H4 (cell line): Measurements from ENCODE around the gene RPF1. TPM values are rescaled to one million over a fixed set of nuclear protein-coding genes. Genes with fewer than 3 reads are reported as not detected.
A peak's percentile ranks its signal among the peaks of the same experiment; 100 is the strongest.
"Not testable (repeated sequence)": the region's sequence is repeated elsewhere in the genome, so short reads cannot be mapped to it uniquely, and the experiment has no call there.

Experiments used
- DNase-seq: peaks from one replicate; pipeline ENCODE4 v3.0.0-alpha.2; 2015; ENCODE audit warnings: low spot score
- total RNA-seq: library from RNA; depleted of rRNA; stranded (reverse); fragments of >200 nt; shearing (Covaris generic); gene quantifications from 2 replicates; pipeline ENCODE4 v1.2.3, GENCODE V29; 2014; rRNA removed

The RPF1 gene, protein sequence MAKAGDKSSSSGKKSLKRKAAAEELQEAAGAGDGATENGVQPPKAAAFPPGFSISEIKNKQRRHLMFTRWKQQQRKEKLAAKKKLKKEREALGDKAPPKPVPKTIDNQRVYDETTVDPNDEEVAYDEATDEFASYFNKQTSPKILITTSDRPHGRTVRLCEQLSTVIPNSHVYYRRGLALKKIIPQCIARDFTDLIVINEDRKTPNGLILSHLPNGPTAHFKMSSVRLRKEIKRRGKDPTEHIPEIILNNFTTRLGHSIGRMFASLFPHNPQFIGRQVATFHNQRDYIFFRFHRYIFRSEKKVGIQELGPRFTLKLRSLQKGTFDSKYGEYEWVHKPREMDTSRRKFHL
- total RNA-seq: 48.1 and 49.5 TPM in 2 replicates

DNA sequence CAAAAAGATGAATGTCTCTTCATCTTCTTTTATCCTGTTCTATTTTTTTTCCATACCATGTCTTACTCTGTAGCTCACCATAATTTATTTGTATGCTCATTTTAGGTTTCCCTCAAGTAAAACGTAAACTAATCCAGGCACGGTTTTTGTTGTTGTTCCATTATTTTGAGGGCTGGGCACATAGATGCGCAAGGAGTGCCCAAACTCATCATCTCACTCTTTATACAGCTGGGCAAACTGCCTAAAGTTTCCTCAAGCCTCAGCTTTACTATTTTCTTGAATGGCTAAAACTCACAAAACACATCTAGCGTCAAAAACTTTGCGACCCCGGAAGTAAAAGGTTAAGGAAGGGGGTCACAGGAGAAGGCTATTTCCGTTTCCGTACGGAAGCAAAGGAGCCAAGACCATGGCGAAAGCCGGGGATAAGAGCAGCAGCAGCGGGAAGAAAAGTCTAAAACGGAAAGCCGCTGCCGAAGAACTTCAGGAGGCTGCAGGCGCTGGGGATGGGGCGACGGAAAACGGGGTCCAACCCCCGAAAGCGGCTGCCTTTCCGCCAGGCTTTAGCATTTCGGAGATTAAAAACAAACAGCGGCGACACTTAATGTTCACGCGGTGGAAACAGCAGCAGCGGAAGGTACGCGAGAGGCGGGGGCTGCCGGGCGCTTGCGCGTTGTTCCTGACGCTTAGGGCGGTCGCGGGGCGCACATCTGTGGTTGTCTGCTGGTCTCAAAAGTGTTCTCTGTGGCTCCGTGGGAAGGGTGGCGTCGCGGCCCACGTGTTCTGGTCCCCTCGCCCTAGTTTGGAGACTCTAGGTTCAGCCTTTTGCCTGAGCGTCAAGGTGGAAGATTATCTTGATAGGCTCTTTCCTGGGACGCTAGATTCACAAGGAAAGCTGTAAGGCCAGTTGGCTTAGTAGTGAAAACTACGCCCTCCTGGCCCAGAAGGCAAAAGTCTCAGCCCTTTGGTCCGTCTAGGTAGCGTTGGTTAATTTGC is at the start of gene RPF1:
RPF1 (plus strand) TSS at position 391 of the 993 bp plus-strand sequence; CDS start at position 407, 16 bp downstream.
- DNase-seq: peak; percentile 60

DNA sequence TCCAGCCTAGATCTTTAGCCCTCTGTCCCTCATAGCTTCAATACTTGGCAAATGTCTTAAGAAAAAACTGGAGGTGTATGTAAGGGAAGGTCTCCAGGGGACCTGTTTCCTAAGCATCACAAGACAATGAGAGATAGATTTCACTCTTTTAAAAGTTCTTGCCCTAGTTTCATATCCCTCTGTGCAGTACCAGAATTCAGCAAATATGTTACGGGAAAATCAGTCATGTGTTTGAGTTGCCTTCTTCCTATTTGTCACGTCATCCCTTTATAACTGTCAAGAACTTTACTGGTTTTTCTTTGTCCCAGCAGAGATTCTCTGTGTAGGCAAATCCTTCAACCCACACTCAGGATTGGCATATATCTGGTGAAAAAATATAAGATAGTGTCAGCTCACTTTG is 48.5 kb upstream of the RPF1 start:
- DNase-seq: no peak

DNA sequence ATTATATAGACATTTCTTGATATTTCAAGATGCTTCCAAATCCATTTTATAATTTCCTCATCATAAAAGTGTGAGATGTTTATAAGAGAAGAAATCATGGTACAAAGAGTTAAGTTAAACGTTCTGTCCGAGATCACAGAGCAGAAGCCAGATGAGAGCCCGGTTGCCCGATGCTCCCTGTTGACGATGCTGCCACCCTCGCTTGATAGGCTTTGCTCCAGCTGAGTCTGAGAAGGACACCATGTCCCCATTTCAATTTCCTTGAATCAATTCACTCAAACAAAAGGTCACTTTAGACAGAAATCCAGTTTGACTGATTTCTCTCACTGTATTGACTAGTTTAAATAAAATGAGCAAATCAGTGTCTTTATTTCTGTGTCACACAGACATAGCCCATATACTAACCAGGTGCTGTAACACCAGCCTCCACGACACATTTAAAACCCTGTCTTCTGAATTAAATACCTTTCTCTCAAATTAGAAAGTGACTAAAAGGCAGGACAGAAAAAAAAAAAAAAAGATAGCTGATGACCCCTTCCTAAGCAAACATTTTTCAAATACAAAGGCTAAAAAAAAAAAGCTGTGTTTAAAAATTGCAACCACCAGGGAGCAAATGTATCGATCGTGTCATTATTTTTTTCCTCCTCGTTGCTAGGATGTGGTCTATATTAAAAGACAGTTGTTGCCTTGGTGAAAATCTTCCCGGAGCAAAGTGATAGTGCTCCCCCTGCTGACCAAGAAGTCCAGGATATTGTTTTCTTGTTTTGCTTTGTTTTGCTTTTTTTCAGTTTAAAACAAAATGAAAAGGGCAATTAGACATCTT is 45.6 kb upstream of the RPF1 start:
- peak; percentile 39 for DNase-seq

DNA sequence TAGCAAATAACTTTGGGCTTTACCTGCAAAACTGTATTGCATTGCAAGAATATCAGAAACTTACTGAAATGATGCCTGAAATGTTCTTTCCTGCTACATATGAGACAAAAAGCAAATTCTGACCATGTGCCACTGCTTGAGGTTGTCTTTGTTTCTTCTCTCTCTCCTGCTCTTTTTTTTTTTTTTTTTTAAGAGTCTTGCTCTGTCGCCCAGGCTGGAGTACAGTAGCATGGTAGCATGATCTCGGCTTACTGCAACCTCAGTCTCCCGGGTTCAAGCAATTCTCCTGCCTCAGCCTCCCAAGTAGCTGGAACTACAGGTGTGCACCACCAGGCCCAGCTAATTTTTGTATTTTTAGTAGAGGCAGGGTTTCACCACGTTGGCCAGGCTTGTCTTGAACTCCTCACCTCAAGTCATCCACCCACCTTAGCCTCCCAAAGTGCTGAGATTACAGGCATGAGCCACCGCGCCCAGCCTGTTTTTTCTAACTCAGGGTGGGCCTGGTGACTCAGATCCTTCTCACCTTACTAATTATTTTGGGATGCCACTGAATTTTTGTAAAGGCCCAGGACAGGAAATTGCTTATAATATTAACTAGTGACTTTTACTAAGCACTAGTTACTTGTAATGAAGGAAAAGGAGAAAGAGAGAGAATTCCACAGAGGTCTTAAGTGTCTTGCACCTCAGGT is 44.8 kb upstream of the RPF1 start:
- DNase-seq: no peak

DNA sequence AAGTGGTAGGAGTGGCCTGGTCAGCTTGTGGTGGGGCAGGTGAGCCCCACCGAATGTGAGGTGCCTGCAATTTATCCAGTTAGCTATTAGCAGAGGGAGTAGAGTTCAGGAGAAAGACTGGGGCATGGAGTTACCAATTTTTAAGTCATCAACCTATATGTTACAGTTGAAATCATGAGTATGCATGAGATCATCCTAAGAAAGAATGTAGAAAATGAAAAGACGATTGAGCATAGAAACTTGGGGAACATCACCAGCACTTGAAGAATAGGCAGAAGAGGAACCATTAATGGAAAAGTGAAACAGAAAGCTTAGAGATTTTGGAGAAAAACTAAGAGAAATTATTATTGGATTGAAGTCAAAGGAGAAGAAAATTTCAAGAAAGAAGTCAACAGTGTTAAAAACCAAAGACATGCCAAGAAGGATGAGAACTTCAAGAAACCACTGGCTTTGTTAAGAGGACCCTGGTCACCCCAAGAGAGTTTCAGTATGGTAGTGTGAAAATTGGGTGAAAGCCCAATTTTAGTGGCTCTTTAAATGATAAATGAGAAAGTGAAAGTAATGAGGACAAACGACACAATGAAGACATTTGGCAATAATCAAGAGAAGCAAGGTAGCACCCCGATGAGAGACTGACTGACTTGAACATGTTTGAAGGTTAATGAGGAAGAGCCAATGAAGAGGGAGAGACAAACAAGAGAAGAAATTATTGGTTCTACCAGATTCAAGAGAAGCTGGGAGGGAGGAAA is 44.1 kb upstream of the RPF1 start:
- DNase-seq: no peak

DNA sequence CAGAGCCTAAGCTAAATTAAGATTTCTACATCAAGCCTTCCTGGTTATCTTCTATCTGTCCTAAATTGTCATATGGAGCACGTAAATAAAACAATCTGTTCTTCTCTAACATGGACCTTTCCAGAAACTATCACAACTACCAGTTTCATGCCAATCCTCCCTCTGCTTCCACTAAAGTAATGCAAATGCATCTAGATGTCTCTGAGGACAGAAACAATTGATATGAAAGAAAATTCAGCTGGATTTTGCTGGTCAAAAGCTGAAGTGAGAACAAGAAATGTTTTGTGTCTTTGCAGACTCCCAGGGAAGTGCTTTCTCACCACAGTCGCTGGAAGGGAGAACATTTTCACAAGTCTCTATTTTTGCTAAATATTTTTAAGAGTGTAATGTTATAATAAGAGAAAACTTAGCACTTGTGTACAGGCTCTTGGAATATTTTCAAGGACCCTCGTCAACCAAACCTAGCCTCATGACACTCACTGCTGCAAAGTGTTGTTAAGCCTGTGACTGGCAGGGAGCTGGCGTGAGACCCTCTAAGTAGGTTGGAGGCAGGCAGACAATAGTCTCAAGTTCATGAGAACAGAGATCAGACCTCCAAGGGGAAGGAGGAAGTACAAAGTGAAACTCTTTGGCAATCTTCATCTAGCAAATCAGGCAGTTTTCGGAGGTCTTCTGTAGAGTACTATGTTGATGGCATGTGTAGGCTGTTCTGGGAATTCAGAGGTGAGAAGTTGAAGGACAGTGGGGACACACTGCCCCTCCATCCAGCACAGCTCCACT is 42.0 kb upstream of the RPF1 start:
- DNase-seq: no peak

DNA sequence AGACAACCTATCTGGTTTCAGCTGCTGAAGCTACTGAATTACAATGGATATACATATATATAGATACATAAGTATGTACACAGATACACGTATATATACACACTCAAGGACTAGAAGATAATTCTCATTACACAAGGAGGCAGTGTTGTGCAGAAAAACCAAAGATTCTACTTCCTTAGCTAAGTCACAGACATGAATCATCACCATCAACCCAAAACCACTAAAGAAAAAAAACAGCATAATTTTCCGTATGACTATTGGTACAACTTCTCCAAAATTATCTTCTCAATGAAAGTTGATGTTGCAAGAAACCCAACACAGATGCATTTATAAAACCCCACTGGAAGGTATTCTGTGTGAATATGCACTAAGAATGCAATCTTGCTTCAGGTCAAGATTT is 36.8 kb upstream of the RPF1 start:
- DNase-seq: peak; percentile 70

DNA sequence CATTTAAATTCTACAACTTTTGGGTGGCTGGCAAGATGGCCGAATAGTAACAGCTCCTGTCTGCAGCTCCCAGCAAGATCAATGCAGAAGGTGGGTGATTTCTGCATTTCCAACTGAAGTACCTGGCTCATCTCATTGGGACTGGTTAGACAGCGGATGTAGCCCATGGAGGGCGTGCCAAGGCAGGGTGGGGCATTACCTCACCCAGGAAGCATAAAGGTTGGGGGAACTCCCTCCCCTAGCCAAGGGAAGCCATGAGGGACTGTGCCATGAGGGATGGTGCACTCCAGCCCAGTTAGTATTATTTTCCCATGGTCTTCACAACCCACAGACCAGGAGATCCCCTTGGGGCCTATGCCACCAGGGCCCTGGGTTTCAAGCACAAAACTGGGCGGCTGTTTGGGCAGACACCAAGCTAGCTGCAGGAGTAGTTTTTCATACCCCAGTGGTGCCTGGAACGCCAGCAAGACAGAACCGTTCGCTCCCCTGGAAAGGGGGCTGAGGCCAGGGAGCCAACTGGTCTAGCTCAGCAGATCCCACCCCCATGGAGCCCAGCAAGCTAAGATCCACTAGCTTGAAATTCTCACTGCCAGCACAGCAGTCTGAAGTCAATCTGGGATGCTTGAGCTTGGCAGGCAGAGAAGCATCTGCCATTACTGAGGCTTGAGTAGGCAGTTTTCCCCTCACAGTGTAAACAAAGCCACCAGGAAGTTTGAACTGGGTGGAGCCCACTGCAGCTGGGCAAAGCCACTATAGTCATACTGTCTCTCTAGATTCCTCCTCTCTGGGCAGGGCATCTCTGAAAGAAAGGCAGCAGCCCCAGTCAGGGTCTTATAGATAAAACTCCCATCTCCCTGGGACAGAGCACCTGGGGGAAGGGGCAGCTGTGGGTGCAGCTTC is 36.1 kb upstream of the RPF1 start:
- DNase-seq: not testable (repeated sequence)

DNA sequence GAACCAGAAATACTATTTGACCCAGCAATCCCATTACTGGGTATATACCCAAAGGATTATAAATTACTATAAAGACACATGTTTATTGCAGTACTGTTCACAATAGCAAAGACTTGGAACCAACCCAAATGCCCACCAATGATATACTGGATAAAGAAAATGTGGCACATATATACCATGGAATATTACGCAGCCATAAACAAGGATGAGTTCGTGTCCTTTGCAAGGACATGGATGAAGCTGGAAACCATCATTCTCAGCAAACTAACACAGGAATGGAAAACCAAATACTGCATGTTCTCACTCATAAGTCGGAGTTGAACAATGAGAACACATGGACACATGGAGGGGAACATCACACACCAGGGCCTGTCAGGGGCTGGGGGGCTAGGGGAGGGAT is 30.4 kb upstream of the RPF1 start:
- not testable (repeated sequence) for DNase-seq

DNA sequence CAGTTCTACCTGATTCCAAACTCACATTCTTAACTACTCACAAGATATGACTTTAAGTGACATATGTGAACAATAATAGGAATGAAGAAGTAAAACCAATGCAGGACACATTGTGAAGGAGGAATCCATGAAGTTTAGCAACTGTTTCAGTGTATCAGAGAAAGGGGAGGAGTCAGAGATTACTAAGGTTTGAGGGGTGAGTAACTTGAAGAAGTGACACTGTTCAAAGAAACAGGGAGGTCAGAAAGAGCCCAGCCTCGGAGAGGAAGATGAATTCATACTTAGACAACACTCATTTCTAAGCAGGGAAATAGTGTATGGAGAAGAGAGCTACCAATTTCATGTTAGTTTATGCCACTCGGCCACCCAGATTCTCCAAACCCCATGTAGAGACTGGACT is 28.2 kb upstream of the RPF1 start:
- DNase-seq: no peak

DNA sequence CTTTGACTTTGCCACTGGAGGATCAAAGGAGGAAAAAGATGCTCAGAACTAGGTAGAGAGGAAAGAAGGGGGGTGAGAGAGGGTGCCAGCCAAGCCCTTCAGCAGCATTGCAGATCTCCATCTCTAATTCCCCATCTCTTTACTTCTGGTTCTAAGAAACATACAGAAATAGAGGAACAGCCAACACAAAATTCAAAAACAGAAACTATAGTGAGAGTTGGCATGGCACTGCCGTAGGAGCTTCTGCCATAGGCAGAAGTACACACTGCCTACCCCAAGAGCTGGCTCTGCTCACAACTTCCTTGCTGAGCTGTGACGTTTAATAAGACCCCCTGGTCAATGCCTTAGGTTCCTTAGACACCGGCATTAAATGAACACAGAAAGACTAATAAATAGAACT is 26.6 kb upstream of the RPF1 start:
- DNase-seq: no peak

DNA sequence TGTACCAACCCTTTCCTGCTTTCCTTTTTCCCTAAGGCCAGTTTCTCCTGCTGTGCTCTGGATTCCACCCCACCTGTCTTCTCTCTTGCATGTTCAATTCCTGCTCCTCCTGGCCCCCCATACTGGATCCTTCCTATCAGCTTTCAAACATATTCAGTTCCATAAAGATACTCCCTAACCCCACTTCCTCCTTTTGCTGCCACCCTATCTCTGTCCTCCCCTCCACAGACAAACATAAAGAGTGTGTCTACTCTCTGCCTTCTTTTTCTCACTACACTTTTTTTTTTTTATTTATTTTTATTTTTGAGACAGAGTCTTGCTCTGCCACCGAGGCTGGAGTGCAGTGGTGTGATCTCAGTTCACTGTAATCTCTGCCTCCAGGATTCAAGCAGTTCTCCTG is 16.9 kb upstream of the RPF1 start:
- no peak for DNase-seq

DNA sequence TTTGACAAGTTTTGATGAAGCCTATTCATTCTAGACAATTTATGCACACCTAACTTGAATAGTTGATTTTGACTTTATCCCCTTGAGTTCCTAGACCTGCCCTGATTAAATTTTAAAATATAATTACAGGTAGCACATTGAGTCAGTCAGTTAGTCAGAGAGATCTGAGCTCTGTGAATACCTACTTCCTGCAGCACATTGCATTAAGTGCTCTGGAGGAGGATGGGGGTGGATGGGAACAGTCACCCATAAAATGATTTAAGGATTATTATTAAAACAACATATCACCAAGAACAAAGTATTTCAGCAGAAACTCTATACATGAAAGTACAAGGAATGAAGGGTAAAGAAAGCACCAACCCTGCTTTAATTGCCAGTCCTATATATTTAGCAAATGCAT is 11.8 kb upstream of the RPF1 start:
- no peak for DNase-seq

DNA sequence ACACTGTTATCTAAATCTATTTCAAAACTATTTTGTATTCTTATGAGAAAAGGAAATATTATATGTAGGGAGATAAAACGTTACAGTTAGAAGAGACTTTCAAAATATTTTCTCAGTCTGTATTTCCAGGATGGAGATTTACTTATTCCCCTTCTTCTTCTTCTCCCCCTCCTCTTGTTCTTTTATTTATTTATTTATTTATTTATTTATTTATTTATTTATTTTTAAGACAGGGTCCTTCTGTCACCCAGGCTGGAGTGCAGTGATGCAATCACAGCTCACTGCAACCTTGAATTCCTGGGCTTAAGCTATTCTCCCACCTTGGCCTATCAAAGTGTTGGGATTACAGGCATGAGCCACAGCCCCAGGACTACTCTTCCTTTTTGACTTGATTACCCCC is 2.8 kb upstream of the RPF1 start:
- no peak for DNase-seq

DNA sequence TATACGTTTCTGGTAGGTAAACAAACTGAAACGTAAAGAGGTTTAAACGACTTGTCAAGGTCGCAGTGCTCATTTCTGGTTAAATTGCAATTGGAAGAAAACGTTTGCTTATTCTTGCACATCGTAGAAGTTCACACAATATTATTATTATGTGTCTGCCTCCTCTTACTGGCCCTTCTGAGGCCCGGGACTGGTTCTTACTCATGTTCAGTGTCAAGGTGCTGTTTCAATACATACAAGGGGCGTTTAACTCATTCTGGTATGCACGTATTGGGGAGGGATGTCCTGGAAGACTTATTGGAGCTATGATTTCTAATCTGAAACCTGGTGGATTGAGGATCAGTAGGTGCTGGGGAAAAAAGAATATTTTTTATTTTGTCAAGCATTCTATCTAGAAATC is 932 bp downstream of the RPF1 start:
- DNase-seq: no peak

DNA sequence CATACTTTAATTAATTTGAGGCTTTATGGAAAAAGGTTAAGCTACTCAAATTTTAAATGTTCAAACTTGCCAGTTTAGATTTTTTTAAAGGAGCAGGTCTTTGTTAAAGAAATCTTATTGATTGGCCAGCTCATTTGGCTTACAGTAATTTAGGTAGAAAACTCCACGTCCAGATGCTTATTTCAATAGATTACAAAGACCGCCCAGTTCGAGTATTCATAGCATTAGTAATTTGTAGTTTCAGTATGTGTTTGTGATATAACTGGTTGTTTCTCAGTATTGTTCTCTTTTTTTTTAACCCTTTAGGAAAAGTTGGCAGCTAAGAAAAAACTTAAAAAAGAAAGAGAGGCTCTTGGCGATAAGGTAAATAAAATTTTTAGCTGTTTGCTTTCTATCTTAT is 1.6 kb downstream of the RPF1 start:
- no peak for DNase-seq

DNA sequence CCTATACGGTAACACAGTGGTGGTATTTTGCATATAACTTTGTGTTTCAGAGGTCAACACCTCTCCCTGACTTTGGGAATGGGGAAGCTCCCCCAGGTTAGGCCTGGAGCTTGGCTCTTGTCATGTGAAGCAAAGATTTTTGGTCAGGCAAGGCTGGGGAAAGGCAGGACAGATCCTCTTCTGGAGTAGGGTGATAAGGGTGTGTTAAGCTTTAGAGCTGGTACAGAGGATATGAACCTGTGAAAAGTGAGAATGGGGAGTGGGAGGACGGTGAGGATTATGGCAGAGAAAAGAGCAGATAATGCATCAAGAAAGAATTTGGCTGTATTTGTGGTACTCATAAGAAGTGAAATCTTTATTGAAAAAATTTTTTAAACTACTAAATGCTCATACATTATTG is 2.3 kb downstream of the RPF1 start:
- no peak for DNase-seq

DNA sequence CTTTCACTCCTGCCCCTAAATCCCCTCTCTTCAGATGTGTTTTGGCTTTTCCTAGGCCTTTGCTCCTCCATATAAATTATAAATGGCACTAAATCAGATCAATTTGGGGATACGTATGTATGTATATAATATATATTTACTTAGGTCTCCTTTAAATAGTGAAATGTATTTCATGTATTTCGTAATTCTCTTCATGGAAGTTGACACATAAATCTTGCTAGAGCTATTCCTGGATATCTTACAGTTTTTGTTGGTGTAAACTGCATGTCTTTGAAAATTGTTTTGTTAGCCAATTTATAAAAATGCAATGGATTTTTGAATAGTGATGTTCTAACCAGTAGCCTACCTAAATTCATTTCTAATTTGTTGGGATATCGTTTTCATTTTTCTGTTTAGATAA is 9.0 kb downstream of the RPF1 start:
- no peak for DNase-seq

DNA sequence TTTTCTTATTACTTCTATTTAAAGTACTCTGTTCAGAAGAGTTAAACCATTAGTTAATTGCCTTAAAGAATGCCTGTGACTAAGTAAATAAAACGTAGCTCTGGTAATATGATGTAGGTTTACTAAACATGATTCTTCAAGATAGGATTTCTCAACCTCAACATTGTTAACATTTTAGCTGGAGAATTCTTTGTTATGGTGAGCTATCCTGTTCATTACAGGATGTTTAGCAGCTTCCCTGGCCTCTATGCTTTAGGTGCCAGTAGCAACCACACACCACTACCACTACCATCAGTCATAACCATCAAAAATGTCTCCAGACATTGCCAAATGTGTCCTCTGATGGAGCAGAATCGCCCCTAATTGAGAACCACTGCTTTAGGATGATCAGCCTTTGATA is 10.7 kb downstream of the RPF1 start:
- no peak for DNase-seq
